ENCODE results near the gene SEMA4C. TPM values are rescaled to one million over a fixed set of nuclear protein-coding genes. Genes with fewer than 3 reads are reported as not detected.
A peak's percentile ranks its signal among the peaks of the same experiment; 100 is the strongest.

The SEMA4C gene
- total and polyA plus RNA-seq, 9 of the 15 experiments (the other 6 are each of a cell fraction or from before 2014, with no cell fraction given): 0.32 to 59.7 (median 23.9) TPM

- no peak for TF ChIP-seq FOXK2 (conservative IDR thresholded peaks at IDR 0.05 in 1 of 2, IDR thresholded peaks at IDR 0.05 in 1 of 2; ENCODE audit: low read depth in 2 of 2)
- TF ChIP-seq ERF (CRISPR knock-in tag; IDR thresholded peaks at IDR 0.05): no peak
- TF ChIP-seq ZNF707 (CRISPR knock-in tag; conservative IDR thresholded peaks at IDR 0.05): no peak
- no peak for TF ChIP-seq STAT5A (IDR thresholded peaks at IDR 0.05; ENCODE audit: borderline replicate concordance, low read length)
- peak; percentile 48 for TF ChIP-seq PCBP1 (IDR thresholded peaks at IDR 0.05; ENCODE audit: low read depth, low read length, poor library complexity, severe bottlenecking)
- TF ChIP-seq ZNF395 (CRISPR knock-in tag; IDR thresholded peaks at IDR 0.05): 0 out of 2 replicates have a peak, but pooled peaks have one; percentile 39
- TF ChIP-seq HSF4 (CRISPR knock-in tag; IDR thresholded peaks at IDR 0.05; ENCODE audit: borderline replicate concordance): no peak
- no peak for TF ChIP-seq ZNF584 (CRISPR knock-in tag; IDR thresholded peaks at IDR 0.05; ENCODE audit: low read depth)
- no peak for TF ChIP-seq ZNF551 (CRISPR knock-in tag; IDR thresholded peaks at IDR 0.05)
- TF ChIP-seq NFIX (CRISPR knock-in tag; IDR thresholded peaks at IDR 0.05; ENCODE audit: low read depth): no peak
- TF ChIP-seq ZKSCAN3 (CRISPR knock-in tag; IDR thresholded peaks at IDR 0.05): no peak
- no peak for TF ChIP-seq FOS (IDR thresholded peaks at IDR 0.05; ENCODE audit: extremely low read depth, insufficient read length)
- TF ChIP-seq NBN (IDR thresholded peaks at IDR 0.05; ENCODE audit: low read depth): no peak
- 0 out of 2 replicates have a peak, but pooled peaks have one; percentile 49 for TF ChIP-seq GABPB1 (CRISPR knock-in tag; IDR thresholded peaks at IDR 0.05)
- no peak for TF ChIP-seq BRF2 (IDR thresholded peaks at IDR 0.05; ENCODE audit: borderline replicate concordance, insufficient read depth, insufficient read length)
- TF ChIP-seq ZC3H4 (CRISPR knock-in tag; IDR thresholded peaks at IDR 0.05; ENCODE audit: borderline replicate concordance): no peak
- TF ChIP-seq SMARCB1 (IDR thresholded peaks at IDR 0.05; ENCODE audit: insufficient read length, low read depth): no peak
- no peak for TF ChIP-seq ZNF354B (CRISPR knock-in tag; IDR thresholded peaks at IDR 0.05)
- TF ChIP-seq CBX2 (IDR thresholded peaks at IDR 0.05; ENCODE audit: insufficient read depth, low read length, poor library complexity, severe bottlenecking): no peak
- TF ChIP-seq TBL1XR1 (IDR thresholded peaks at IDR 0.05; ENCODE audit: low read length in 2 of 2): peak in 1 of 2 experiments; percentile 3; a peak in 1 of 4 replicates
- no peak for TF ChIP-seq ZNF253 (CRISPR knock-in tag; conservative IDR thresholded peaks at IDR 0.05)
- TF ChIP-seq ZNF699 (CRISPR knock-in tag; IDR thresholded peaks at IDR 0.05; ENCODE audit: insufficient replicate concordance): no peak
- peak; percentile 91 for TF ChIP-seq CREM (IDR thresholded peaks at IDR 0.05; ENCODE audit: low read depth)
- TF ChIP-seq FOXJ2 (tag; IDR thresholded peaks at IDR 0.05): no peak
- no peak for TF ChIP-seq ZNF224 (CRISPR knock-in tag; IDR thresholded peaks at IDR 0.05)
- TF ChIP-seq TAF15 (IDR thresholded peaks at IDR 0.05; ENCODE audit: low read depth, low read length): no peak
- no peak for TF ChIP-seq ZNF133 (CRISPR knock-in tag; IDR thresholded peaks at IDR 0.05)
- peak; percentile 58 for TF ChIP-seq CCNT2 (IDR thresholded peaks at IDR 0.05; ENCODE audit: borderline replicate concordance, extremely low read depth, insufficient read length, low read depth, low read length)
Observed at GRCh38 chr2:96869822-96870625, at the start of gene SEMA4C (continued).
